Activated naive CD8-positive, alpha-beta T cell (primary cell): ENCODE data around the gene CSNK1G3.
"Not testable (repeated sequence)": the region's sequence is repeated elsewhere in the genome, so short reads cannot be mapped to it uniquely, and the experiment has no call there.

Experiments
- H3K27ac Mint-ChIP-seq: one replicate; pipeline ENCODE4 v1.8.0; 2021; ENCODE audit warnings: mixed read lengths
- H3K27me3 Mint-ChIP-seq: one replicate; pipeline ENCODE4 v1.8.0; 2021; ENCODE audit warnings: mixed read lengths
- H3K36me3 Mint-ChIP-seq: one replicate; pipeline ENCODE4 v1.8.0; 2021; ENCODE audit warnings: mixed read lengths
- H3K4me1 Mint-ChIP-seq: one replicate; pipeline ENCODE4 v1.8.0; 2021; ENCODE audit warnings: low read depth, mixed read lengths
- H3K4me3 Mint-ChIP-seq: one replicate; pipeline ENCODE4 v1.8.0; 2021; ENCODE audit warnings: mild to moderate bottlenecking, mixed read lengths
- H3K9me3 Mint-ChIP-seq: one replicate; pipeline ENCODE4 v1.8.0; 2021; ENCODE audit warnings: low read depth, mixed read lengths

CSNK1G3 gene

DNA sequence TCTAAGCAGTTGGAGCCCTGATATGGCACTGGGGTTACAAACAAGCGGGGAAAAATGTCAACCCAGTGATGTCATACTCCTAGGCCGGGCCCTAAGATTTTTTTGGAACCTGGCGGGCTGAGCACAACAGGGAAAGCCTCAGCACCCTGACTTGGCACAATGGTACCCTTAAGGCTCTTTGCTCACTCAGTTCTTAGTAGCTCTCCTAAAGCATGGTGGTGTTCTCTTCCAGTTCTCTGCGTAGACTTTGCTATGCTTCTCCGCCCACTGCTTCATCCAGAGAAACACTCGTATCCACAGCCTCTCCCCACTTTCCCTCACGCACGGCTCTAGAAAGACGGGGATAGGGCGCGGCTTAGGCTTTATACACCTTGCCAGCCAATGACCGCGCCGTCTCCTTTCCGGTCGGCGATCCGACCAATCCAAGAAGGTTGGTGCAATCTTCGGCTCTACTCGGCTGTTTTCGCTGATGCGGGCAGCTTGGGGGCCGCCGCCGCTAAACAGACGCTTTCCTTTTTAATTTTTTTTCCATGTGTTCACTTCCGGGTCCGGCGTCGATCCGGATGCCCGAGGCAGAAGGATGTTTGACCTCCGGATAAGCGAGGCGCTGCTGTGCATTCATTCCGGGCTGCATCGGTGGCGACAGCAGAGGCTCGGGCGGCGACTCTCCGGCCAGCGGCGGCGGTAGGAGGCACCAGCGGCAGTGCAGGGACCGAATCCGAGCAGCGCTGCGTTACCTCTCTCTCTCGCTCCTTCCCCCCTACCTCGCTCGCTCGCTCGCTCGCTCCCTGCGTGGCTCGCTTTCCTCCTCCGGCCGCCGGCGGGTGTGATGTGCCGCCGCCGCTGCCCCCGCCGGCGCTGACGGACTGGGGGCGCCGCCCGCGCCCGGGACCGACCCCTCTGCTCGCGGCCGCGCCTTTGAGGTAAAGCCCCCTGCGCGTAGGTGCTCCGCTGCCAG lies at the start of gene CSNK1G3:
Gene CSNK1G3 (plus strand): TSS at position 530 of the 958 bp plus-strand sequence. CDS start 33,487 bp downstream, outside the sequence.
- Mint-ChIP-seq H3K4me1 (peaks cover 47% of the 10 kb centered on the region), H3K9me3 (no peaks in the 10 kb centered on the region), H3K27me3 (peaks cover 5% of the 10 kb centered on the region), H3K36me3 (no peaks in the 10 kb centered on the region), H3K27ac (peak within 1 kb of the TSS; percentile 98), H3K4me3 (peak within 1 kb of the TSS; percentile 99)

DNA sequence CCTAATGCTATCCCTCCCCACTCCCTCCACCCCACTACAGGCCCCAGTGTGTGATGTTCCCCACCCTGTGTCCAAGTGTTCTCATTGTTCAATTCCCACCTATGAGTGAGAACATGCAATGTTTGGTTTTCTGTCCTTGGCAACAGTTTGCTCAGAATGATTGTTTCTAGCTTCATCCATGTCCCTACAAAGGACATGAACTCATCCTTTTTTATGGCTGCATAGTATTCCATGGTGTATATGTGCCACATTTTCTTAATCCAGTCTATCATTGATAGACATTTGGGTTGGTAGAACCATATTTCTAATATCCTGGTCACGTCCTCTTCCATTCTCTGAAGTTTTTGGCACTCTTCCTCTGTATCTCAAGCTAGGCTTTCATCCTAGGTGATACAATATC lies 45.1 kb upstream of the CSNK1G3 start:
- not testable (repeated sequence) for H3K27ac Mint-ChIP-seq, H3K9me3 Mint-ChIP-seq, H3K27me3 Mint-ChIP-seq, H3K4me1 Mint-ChIP-seq, H3K4me3 Mint-ChIP-seq, H3K36me3 Mint-ChIP-seq

DNA sequence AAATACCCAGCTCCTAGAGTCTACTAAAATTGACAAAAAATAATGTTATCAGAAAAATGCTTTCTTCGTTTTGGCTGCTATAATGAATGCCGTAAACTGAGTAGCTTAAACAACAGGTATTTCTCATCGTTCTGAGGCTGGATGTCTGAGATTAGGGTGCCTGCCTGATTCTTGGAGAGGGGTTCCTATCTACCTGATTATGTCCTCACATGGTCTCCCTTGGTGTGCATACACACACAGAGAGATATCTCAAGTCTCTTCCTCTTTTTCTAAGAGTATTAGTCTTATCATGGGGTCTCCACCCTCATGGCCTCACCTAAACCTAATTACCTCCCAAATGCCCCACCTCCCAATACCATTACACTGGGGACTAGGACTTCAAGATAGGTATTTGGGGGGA lies 40.6 kb upstream of the CSNK1G3 start:
- Mint-ChIP-seq H3K9me3 (peaks cover 7% of the 10 kb centered on the region), H3K27me3 (peaks cover 10% of the 10 kb centered on the region), H3K4me1 (no peaks in the 10 kb centered on the region), H3K4me3 (no peak overlapping the region), H3K27ac (no peak overlapping the region), H3K36me3 (peaks cover 7% of the 10 kb centered on the region)

DNA sequence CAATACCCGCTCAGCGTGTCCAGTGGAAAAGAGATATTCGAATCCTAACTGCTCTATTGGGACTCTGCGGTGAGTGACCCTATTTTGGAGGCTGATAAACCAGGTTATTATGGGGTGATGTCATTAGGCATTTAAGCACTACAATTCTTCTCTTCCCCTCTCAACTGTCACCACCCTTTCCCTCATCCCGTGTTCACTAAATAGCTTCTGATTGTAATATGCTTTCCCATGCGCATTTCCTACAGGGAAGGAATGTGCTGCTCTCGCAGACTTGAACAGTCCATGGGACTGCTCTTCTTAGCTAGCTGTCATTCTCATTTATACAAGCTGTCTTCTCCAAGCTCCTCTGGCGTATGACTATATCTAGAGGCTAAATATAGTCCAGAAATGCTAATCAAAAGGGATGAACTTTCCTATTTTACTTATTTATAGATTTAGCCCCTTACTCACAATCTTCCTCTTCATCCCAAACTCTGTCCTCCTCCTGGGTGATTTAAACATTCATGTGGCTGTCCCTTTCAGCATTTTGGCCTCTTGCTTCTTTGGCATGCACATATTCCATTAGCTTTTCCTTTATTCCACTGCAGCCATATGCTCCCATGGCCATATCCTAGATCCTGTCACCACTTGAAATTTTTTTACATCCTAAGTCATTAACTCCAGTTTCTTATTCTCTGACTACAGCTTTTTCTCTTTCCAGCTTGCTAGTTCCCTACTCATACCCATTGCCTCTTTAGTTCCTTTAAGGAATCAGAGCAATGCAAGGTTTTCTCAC lies 39.6 kb upstream of the CSNK1G3 start:
- Mint-ChIP-seq H3K36me3 (peaks cover 4% of the 10 kb centered on the region), H3K4me1 (no peaks in the 10 kb centered on the region), H3K4me3 (no peak overlapping the region), H3K9me3 (peaks cover 3% of the 10 kb centered on the region), H3K27ac (no peak overlapping the region), H3K27me3 (peaks cover 10% of the 10 kb centered on the region)

GRCh38 chr5:123474228-123474627 lies 37.7 kb upstream of the CSNK1G3 start:
- Mint-ChIP-seq H3K36me3 (peaks cover 4% of the 10 kb centered on the region), H3K4me3 (no peak overlapping the region), H3K27ac (no peak overlapping the region), H3K9me3 (no peaks in the 10 kb centered on the region), H3K27me3 (peaks cover 8% of the 10 kb centered on the region), H3K4me1 (no peaks in the 10 kb centered on the region)

DNA sequence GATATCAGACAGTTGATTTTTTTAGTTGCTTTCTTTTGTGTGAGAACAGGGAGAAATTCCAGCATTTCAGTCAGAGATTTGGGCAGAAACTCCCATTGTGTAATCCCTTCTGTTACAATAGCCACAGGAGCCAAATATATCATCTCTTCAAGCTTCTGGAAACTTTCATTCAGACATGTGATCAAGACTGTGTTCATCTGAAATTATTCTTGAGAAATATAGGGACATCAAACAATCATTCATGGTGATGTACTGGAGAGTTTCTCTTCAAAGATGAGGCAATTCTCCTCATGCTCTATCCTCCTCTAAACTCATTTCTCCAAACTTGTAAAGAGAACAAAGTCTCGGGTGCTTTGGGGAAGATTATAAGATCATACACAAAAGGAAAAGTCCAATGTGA lies 35.2 kb upstream of the CSNK1G3 start:
- Mint-ChIP-seq H3K4me3 (no peak overlapping the region), H3K36me3 (peaks cover 2% of the 10 kb centered on the region), H3K27ac (no peak overlapping the region), H3K9me3 (no peaks in the 10 kb centered on the region), H3K27me3 (peaks cover 2% of the 10 kb centered on the region), H3K4me1 (no peaks in the 10 kb centered on the region)

DNA sequence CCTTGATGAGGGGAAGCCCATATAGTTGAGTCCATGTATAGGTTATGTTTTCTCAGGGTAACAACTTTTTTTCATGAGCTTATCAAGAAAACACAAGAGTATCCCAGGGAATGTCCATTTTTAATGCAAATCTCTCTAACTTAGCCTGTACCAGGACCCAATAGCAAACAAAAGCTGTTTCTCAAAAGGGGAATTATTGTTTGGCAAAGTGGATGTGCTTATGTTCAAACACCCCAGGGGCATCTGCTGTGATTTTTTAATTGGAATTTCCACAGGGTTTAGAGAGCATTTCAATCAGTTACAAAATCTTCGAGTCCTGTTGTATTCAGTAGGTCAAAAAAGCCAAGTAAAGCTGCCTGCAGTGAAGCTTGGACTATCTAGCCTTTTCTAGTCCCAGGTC lies 33.4 kb upstream of the CSNK1G3 start:
- Mint-ChIP-seq H3K9me3 (no peaks in the 10 kb centered on the region), H3K27me3 (peaks cover 2% of the 10 kb centered on the region), H3K4me3 (no peak overlapping the region), H3K4me1 (no peaks in the 10 kb centered on the region), H3K27ac (no peak overlapping the region), H3K36me3 (peaks cover 2% of the 10 kb centered on the region)

- Mint-ChIP-seq H3K9me3 (no peaks in the 10 kb centered on the region), H3K27ac (no peak overlapping the region), H3K27me3 (peaks cover 4% of the 10 kb centered on the region), H3K36me3 (peaks cover 2% of the 10 kb centered on the region), H3K4me3 (no peak overlapping the region), H3K4me1 (no peaks in the 10 kb centered on the region)
Observed at GRCh38 chr5:123482258-123482657, 29.7 kb upstream of the CSNK1G3 start.

DNA sequence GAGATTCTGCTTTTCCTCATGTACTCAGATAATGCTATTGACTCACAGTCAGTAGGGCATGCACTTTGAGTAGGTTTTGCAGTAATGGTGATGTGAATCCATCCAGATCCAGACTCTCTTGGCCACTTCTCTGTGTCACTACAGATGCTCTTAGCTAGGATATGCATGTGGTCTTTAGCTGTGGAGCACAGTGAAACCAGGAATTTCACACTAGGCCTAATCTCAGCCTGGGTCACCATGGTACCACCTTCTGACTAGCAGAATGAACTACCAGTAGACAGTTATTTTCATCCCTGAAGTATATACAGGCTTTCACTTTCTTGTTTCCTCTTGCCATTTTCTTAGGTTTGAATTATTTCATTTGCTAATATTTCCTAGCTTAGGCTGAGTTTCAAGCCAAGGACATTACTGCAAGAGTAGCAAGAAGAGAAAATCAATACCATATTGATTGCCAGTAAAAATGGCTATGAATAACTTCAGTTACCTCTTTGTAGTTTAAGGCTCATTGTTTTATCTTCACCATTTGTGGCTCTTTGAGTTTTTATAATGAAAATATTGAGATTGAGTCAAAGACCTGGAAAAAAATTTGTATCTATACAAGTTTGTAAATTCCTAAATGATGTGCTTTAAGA lies 28.4 kb upstream of the CSNK1G3 start:
- Mint-ChIP-seq H3K36me3 (peaks cover 4% of the 10 kb centered on the region), H3K4me3 (no peak overlapping the region), H3K27me3 (peaks cover 14% of the 10 kb centered on the region), H3K4me1 (no peaks in the 10 kb centered on the region), H3K27ac (no peak overlapping the region), H3K9me3 (no peaks in the 10 kb centered on the region)

- no peaks in the 10 kb centered on the region for H3K9me3 Mint-ChIP-seq
- H3K27ac Mint-ChIP-seq: no peak overlapping the region
- H3K27me3 Mint-ChIP-seq: peaks cover 15% of the 10 kb centered on the region
- H3K4me1 Mint-ChIP-seq: no peaks in the 10 kb centered on the region
- peaks cover 4% of the 10 kb centered on the region for H3K36me3 Mint-ChIP-seq
- H3K4me3 Mint-ChIP-seq: no peak overlapping the region
Observed at GRCh38 chr5:123485275-123485674, 26.7 kb upstream of the CSNK1G3 start.

- peaks cover 19% of the 10 kb centered on the region for H3K27me3 Mint-ChIP-seq
- H3K27ac Mint-ChIP-seq: no peak overlapping the region
- H3K9me3 Mint-ChIP-seq: no peaks in the 10 kb centered on the region
- no peak overlapping the region for H3K4me3 Mint-ChIP-seq
- peaks cover 2% of the 10 kb centered on the region for H3K36me3 Mint-ChIP-seq
- no peaks in the 10 kb centered on the region for H3K4me1 Mint-ChIP-seq
Observed at GRCh38 chr5:123486951-123487655, 24.9 kb upstream of the CSNK1G3 start.

DNA sequence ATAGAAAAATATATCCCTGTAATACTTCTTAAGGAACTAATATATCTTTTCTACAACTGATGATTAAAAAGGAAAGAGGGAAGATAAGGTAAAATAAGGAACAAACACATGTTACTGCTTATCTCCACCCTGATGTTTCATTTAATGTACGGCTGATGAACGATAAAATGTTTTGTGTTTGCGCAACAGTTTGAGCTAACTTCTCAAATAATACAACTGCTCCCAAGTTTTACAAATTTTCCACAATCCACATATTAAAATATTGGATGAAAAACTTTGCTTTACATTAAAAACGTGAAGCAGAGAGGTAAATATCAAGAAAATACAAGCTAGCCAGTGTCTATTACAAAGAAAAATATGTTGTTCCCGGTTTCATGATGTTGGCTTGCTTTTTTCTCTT lies 21.0 kb upstream of the CSNK1G3 start:
- Mint-ChIP-seq H3K9me3 (no peaks in the 10 kb centered on the region), H3K4me1 (no peaks in the 10 kb centered on the region), H3K27me3 (peaks cover 17% of the 10 kb centered on the region), H3K4me3 (no peak overlapping the region), H3K27ac (no peak overlapping the region), H3K36me3 (peaks cover 2% of the 10 kb centered on the region)

GRCh38 chr5:123495211-123495610 lies 16.8 kb upstream of the CSNK1G3 start:
- H3K9me3 Mint-ChIP-seq, H3K4me3 Mint-ChIP-seq, H3K36me3 Mint-ChIP-seq, H3K4me1 Mint-ChIP-seq, H3K27me3 Mint-ChIP-seq, H3K27ac Mint-ChIP-seq: not testable (repeated sequence)

- Mint-ChIP-seq H3K27ac (no peak overlapping the region), H3K27me3 (peaks cover 6% of the 10 kb centered on the region), H3K4me3 (no peak overlapping the region), H3K36me3 (no peaks in the 10 kb centered on the region), H3K4me1 (no peaks in the 10 kb centered on the region), H3K9me3 (no peaks in the 10 kb centered on the region)
Observed at GRCh38 chr5:123496892-123497291, 15.1 kb upstream of the CSNK1G3 start.
